ENCODE results near the gene ACBD4. TPM values are rescaled to one million over a fixed set of nuclear protein-coding genes. Genes with fewer than 3 reads are reported as not detected.

ACBD4 gene
- total RNA-seq, 6 experiments from 2014 or later: 5.0 to 8.0 (median 6.5) TPM

DNA sequence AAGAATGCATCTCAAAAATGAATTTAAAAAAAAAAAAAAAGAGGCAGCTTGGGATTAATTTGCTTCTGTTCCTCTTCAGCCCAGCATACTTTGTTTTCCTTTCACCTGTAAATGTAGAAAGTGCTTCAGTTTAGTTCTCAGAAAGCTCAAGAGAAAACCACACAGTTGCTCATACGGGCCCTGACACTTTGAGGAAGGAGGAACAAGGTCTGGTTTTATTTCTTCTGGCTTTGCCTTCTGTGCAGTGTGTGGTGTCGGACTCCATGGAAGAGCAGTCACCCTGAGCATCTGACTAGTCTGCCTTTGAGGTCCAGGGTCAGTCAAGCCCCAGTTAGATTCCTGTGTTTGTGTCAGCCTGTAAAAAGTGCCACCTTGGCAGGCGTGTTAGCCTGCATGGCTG, 46.7 kb upstream of the ACBD4 start:
- no peak overlapping the region for H3K4me3 Mint-ChIP-seq
- no peak for DNase-seq
- peaks cover 48% of the 10 kb centered on the region for H3K4me1 Mint-ChIP-seq (ENCODE audit: low read depth)
- peaks cover 2% of the 10 kb centered on the region for H3K27me3 Mint-ChIP-seq (ENCODE audit: insufficient read depth)
- no peaks in the 10 kb centered on the region; the same call in 1 of the 2 replicates for H3K9me3 Mint-ChIP-seq
- no peak overlapping the region for H3K27ac Mint-ChIP-seq
- TF ChIP-seq, protein P1, sequence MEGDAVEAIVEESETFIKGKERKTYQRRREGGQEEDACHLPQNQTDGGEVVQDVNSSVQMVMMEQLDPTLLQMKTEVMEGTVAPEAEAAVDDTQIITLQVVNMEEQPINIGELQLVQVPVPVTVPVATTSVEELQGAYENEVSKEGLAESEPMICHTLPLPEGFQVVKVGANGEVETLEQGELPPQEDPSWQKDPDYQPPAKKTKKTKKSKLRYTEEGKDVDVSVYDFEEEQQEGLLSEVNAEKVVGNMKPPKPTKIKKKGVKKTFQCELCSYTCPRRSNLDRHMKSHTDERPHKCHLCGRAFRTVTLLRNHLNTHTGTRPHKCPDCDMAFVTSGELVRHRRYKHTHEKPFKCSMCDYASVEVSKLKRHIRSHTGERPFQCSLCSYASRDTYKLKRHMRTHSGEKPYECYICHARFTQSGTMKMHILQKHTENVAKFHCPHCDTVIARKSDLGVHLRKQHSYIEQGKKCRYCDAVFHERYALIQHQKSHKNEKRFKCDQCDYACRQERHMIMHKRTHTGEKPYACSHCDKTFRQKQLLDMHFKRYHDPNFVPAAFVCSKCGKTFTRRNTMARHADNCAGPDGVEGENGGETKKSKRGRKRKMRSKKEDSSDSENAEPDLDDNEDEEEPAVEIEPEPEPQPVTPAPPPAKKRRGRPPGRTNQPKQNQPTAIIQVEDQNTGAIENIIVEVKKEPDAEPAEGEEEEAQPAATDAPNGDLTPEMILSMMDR (IDR thresholded peaks at IDR 0.05): no peak
- peaks cover 53% of the 10 kb centered on the region for H3K36me3 Mint-ChIP-seq (ENCODE audit: low read depth)

DNA sequence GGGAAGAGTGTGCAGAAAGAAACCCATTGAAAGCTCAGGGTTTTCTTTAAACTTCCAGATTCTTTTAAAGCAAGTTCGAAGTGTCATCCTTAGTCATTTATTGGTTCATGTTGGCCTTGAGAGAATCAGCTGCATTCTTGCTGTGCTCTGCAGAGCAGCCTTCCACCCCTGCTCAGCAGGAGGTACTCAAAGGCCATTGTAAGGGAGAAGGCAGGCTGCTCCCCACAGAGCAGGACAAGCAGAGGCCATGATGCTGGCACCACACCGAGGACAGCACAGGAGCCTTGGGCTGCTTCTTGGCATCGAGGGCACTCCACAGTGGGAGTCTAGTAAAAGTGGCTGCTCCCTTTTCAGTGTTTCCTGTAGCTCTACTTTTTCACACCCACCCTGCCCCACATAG, 44.8 kb upstream of the ACBD4 start:
- Mint-ChIP-seq H3K27ac (peak overlapping the region; percentile 95), H3K4me3 (no peak overlapping the region; the same call in 1 of the 2 replicates), H3K36me3 (ENCODE audit: low read depth) (peaks cover 50% of the 10 kb centered on the region), H3K4me1 (ENCODE audit: low read depth) (peaks cover 52% of the 10 kb centered on the region), H3K9me3 (no peaks in the 10 kb centered on the region; the same call in 1 of the 2 replicates), H3K27me3 (ENCODE audit: insufficient read depth) (peaks cover 2% of the 10 kb centered on the region)
- no peak for DNase-seq
- TF ChIP-seq, protein P1 (IDR thresholded peaks at IDR 0.05): no peak

- TF ChIP-seq, protein P1 (IDR thresholded peaks at IDR 0.05): 0 out of 2 replicates have a peak, but pooled peaks have one; percentile 13
- H3K36me3 Mint-ChIP-seq (ENCODE audit: low read depth): peaks cover 51% of the 10 kb centered on the region
- DNase-seq: no peak
Observed at GRCh38 chr17:45091778-45092425, 43.6 kb upstream of the ACBD4 start.

GRCh38 chr17:45092911-45093430, 42.5 kb upstream of the ACBD4 start:
- peak; percentile 98 for DNase-seq
- Mint-ChIP-seq H3K4me1 (ENCODE audit: low read depth) (peaks cover 49% of the 10 kb centered on the region), H3K27ac (peak overlapping the region; percentile 95), H3K27me3 (ENCODE audit: insufficient read depth) (peaks cover 2% of the 10 kb centered on the region), H3K9me3 (no peaks in the 10 kb centered on the region; the same call in 1 of the 2 replicates), H3K36me3 (ENCODE audit: low read depth) (peaks cover 48% of the 10 kb centered on the region), H3K4me3 (peak overlapping the region; percentile 67)
- TF ChIP-seq, protein P1 (IDR thresholded peaks at IDR 0.05): no peak

More at GRCh38 chr17:45091778-45092425, 43.6 kb upstream of the ACBD4 start:
- peaks cover 2% of the 10 kb centered on the region for H3K27me3 Mint-ChIP-seq (ENCODE audit: insufficient read depth)
- peaks cover 58% of the 10 kb centered on the region for H3K4me1 Mint-ChIP-seq (ENCODE audit: low read depth)
- peak overlapping the region; percentile 95 for H3K27ac Mint-ChIP-seq
- no peaks in the 10 kb centered on the region; the same call in 1 of the 2 replicates for H3K9me3 Mint-ChIP-seq
- H3K4me3 Mint-ChIP-seq: peak overlapping the region; percentile 56

GRCh38 chr17:45093444-45094110, 41.9 kb upstream of the ACBD4 start:
- no peak for DNase-seq
- TF ChIP-seq, protein P1 (IDR thresholded peaks at IDR 0.05): no peak
- Mint-ChIP-seq H3K9me3 (no peaks in the 10 kb centered on the region; the same call in 1 of the 2 replicates), H3K27ac (peak overlapping the region; percentile 95), H3K4me1 (ENCODE audit: low read depth) (peaks cover 48% of the 10 kb centered on the region), H3K4me3 (peak overlapping the region; percentile 67), H3K36me3 (ENCODE audit: low read depth) (peaks cover 49% of the 10 kb centered on the region), H3K27me3 (ENCODE audit: insufficient read depth) (peaks cover 2% of the 10 kb centered on the region)
